ENCODE measurements around the gene GXYLT1.
"Not testable (repeated sequence)": the region's sequence is repeated elsewhere in the genome, so short reads cannot be mapped to it uniquely, and the experiment has no call there.

The GXYLT1 gene

DNA sequence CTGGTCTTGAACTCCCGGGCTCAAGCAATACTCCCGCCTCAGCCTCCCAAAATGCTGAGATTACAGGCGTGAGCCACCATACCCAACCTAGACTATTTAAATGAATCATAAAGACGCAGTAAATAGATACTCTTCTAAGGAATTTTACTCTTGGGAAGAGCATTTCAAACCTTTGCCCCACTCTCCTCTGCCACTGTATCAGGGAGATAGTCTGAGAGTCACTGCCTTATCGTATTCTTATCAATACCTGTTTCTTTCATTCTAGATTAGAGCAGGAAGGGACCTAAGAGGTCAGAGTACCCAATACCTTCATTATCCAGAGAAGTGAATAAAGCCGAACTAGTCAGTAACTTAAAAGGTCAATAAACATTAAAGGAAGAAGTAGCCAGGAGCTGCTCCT lies 15.8 kb downstream of the GXYLT1 start:
- Histone ChIP-seq H3K27me3 (no peaks in the 10 kb centered on the region), H3K9ac (no peak overlapping the region), H3K36me3 (peaks cover 7% of the 10 kb centered on the region; the same call in 1 of the 2 replicates), H3K4me2 (no peak overlapping the region), H3K9me3 (no peaks in the 10 kb centered on the region), H4K20me1 (peaks cover 92% of the 10 kb centered on the region), H3K4me1 (peaks cover 12% of the 10 kb centered on the region), H3K4me3 (no peak overlapping the region), H3K27ac (no peak overlapping the region)
- TF ChIP-seq Cebpa-rat (IDR thresholded peaks at IDR 0.05), result no peak

DNA sequence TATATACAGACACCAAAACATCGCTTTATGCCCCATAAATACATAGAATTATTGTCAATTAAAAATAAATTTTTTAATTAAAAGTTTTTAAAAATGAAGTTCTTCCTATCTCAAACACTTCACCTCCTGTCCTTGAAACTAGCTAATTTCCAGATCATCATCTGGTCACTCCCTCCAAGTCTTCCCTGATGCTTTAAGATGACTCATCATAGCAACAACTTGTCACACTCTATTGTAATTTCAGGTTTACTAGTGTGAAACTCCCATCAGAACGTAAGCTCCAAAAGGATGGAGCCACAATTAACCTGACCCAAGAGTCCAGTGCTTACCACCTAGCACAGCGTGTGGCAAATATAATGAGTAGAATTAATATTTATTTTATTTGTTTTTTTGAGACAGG lies 16.3 kb downstream of the GXYLT1 start:
- H3K4me2 ChIP-seq, result no peak overlapping the region
- H3K9ac ChIP-seq, result no peak overlapping the region
- no peaks in the 10 kb centered on the region for H3K27me3 ChIP-seq
- no peak overlapping the region for H3K27ac ChIP-seq
- H4K20me1 ChIP-seq, result peaks cover 86% of the 10 kb centered on the region
- peaks cover 12% of the 10 kb centered on the region for H3K4me1 ChIP-seq
- TF ChIP-seq Cebpa-rat (IDR thresholded peaks at IDR 0.05), result no peak
- no peak overlapping the region for H3K4me3 ChIP-seq
- no peaks in the 10 kb centered on the region for H3K9me3 ChIP-seq
- H3K36me3 ChIP-seq, result peaks cover 5% of the 10 kb centered on the region; the same call in 1 of the 2 replicates

DNA sequence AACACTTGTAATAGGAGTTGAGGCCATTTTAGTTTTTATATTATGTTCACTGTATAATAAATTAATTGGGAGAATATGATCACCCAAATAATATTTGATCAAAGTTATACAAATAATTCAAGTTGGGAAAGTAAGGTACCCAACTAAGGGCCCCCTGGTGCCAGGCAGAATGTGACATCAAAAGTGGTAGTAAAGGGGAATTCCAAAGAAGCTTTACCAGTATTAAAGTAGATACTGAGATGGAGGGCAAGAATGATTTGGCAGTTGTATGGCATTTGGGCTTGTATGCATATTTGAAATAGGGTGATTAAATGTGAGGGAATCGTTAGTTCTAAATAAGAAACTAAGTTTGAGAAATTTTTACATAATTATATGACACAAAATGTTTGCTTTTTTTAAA lies 17.7 kb downstream of the GXYLT1 start:
- no peak overlapping the region for H3K4me3 ChIP-seq
- H3K4me2 ChIP-seq, result no peak overlapping the region
- H3K4me1 ChIP-seq, result peaks cover 12% of the 10 kb centered on the region
- peaks cover 6% of the 10 kb centered on the region for H3K36me3 ChIP-seq
- TF ChIP-seq Cebpa-rat (IDR thresholded peaks at IDR 0.05), result no peak
- H4K20me1 ChIP-seq, result peaks cover 72% of the 10 kb centered on the region
- no peak overlapping the region for H3K27ac ChIP-seq
- H3K27me3 ChIP-seq, result no peaks in the 10 kb centered on the region
- H3K9me3 ChIP-seq, result peaks cover 5% of the 10 kb centered on the region
- H3K9ac ChIP-seq, result no peak overlapping the region

DNA sequence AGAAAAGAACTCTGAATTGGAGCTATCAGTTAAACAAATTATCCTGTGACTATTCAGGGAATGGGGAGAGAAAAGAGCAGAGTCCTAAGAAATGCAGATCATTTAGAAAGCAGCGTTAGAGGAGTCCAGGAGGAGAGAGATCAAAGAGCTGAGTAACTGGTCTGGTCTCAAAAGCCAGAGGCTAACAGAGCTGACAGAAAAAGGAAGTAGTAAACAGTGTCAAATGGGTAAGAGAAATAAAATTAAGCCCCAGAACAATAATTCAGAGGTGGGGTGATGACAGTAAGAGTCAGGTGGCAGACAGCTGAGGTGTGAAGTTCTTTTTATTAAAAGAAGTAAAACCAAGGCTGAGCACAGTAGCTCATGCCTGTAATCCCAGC lies 19.3 kb downstream of the GXYLT1 start:
- H4K20me1 ChIP-seq, result peaks cover 57% of the 10 kb centered on the region
- H3K9me3 ChIP-seq, result peaks cover 10% of the 10 kb centered on the region
- H3K4me1 ChIP-seq, result peaks cover 12% of the 10 kb centered on the region
- H3K36me3 ChIP-seq, result peaks cover 13% of the 10 kb centered on the region
- no peaks in the 10 kb centered on the region for H3K27me3 ChIP-seq
- H3K4me3 ChIP-seq, result no peak overlapping the region
- TF ChIP-seq Cebpa-rat (IDR thresholded peaks at IDR 0.05), result no peak
- H3K27ac ChIP-seq, result no peak overlapping the region
- H3K9ac ChIP-seq, result peak overlapping the region; percentile 58; the same call in 1 of the 2 replicates
- H3K4me2 ChIP-seq, result peak overlapping the region; percentile 43

DNA sequence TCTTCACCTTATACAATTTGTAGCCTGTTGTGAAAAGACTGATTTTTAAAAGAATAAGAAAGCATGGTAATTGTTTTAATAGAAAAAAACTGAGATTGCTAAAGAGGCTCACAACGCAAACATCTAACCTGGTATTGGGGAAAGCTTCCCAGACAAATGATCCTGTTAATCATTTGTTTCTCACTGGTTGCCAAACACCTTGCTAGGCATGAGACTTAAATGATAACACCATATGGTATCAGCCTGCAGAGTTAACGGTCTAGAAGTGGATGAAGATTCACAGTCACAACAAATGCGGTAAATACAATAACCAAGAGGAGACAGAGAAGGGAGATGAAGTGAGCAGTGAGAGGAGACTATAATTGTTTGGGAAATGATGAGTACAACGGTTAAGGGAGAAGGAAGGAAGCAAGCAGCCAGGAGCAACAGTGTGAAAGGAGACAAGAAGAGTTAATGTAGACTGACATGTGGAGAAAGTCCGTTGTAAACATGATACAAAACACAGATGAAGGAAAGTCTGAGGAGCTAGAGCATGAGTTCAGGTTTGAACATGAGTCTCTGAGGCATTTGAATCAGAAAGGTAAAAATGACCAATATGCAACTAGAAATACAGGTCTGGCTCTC lies 19.8 kb downstream of the GXYLT1 start:
- Histone ChIP-seq H3K4me1 (peaks cover 12% of the 10 kb centered on the region), H3K4me3 (no peak overlapping the region), H3K9me3 (peaks cover 10% of the 10 kb centered on the region), H3K27me3 (no peaks in the 10 kb centered on the region), H3K4me2 (peak overlapping the region; percentile 43), H3K27ac (no peak overlapping the region), H3K36me3 (peaks cover 15% of the 10 kb centered on the region), H4K20me1 (peaks cover 52% of the 10 kb centered on the region), H3K9ac (peak overlapping the region; percentile 58)
- TF ChIP-seq Cebpa-rat (IDR thresholded peaks at IDR 0.05), result no peak

DNA sequence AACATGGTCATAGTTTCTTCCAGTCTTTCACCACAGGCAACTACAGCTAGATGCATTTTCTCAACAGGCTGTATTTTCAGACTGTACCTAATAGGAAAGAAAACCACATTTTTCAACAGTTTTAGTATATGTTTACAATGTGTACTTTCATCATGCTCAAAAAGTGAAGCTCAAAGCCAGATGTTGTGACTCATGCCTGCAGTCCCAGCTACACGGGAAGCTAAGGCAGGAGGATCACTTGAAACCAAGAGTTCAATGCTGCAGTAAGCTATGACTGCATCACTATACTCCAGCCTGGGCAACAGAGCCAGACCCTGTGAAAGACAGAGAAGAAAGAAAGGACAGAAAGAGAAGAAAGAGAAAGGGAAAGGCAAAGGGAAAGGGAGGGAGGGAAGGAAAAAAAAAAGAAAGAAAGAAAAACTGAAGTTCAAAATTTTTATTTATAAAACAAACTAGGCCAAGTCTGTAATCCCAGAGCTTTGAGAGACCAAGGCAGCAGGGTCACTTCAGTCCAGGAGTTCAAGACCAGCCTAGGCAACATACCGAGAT lies 25.5 kb downstream of the GXYLT1 start:
- TF ChIP-seq Cebpa-rat (IDR thresholded peaks at IDR 0.05), result no peak
- Histone ChIP-seq H3K4me2 (no peak overlapping the region), H3K27me3 (no peaks in the 10 kb centered on the region), H3K4me3 (no peak overlapping the region), H3K27ac (no peak overlapping the region), H3K9ac (no peak overlapping the region), H3K9me3 (peaks cover 23% of the 10 kb centered on the region), H3K4me1 (no peaks in the 10 kb centered on the region), H3K36me3 (peaks cover 36% of the 10 kb centered on the region), H4K20me1 (no peaks in the 10 kb centered on the region)

DNA sequence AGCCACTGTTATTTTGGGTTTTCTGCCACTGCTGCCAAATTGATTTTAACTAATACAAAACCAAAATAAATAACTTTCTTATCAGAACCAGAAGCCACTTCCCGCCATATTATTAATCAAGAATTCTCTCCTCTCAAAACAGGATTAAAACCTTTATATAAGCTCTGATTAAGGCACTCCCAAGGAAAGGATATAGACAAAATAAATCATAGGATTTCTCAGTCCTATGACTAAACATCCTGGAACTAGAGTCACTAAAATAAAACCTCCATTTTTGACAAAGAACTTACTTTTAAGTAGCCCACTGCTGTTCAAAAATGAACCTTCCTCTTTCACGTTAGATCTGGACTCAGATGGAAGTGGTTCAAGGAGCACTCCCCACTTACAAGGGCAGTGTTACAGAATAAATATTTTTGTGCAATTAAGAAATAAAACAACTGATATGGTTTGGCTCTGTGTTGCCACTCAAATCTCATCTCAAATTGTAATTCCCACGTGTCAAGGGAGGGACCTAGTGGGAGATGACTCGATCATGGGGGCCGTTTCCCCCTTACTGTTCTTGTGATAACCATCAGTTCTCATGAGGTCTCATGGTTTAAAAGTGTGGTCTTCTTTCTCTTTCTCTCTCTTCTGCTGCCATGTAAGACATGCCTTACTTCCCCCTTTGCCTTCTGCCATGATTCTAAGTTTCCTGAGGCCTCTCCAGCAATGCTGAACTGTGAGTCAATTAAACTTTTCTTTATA lies 26.4 kb downstream of the GXYLT1 start:
- Histone ChIP-seq H3K9ac (no peak overlapping the region), H3K4me3 (no peak overlapping the region), H3K4me2 (no peak overlapping the region), H3K4me1 (no peaks in the 10 kb centered on the region), H3K9me3 (peaks cover 27% of the 10 kb centered on the region), H3K27me3 (no peaks in the 10 kb centered on the region), H4K20me1 (no peaks in the 10 kb centered on the region), H3K27ac (no peak overlapping the region), H3K36me3 (peaks cover 39% of the 10 kb centered on the region)
- no peak for TF ChIP-seq Cebpa-rat (IDR thresholded peaks at IDR 0.05)

DNA sequence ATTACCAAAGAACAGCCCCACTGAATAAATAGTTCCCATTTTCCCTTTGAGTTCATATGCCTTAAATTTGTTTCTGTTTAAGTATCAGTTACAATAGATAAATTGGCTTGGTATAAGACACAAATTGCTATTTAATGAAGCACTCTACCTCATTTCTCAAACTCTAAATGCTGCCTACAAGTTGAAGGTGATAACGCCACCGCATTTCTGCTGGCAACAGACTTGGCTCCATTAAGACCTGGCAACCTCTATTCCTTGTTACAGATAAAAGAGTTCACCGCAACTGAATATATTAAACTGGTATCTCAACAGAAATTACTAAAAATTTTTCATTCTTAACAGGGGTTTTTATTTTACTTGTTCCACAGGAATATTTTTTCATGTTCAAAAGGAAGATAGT lies 35.6 kb downstream of the GXYLT1 start:
- Histone ChIP-seq H3K27ac (no peak overlapping the region), H3K36me3 (peaks cover 41% of the 10 kb centered on the region), H3K9me3 (peaks cover 19% of the 10 kb centered on the region), H4K20me1 (no peaks in the 10 kb centered on the region), H3K4me2 (no peak overlapping the region), H3K9ac (no peak overlapping the region), H3K4me1 (peaks cover 9% of the 10 kb centered on the region; the same call in 1 of the 2 replicates), H3K4me3 (no peak overlapping the region), H3K27me3 (no peaks in the 10 kb centered on the region)
- no peak for TF ChIP-seq Cebpa-rat (IDR thresholded peaks at IDR 0.05)

DNA sequence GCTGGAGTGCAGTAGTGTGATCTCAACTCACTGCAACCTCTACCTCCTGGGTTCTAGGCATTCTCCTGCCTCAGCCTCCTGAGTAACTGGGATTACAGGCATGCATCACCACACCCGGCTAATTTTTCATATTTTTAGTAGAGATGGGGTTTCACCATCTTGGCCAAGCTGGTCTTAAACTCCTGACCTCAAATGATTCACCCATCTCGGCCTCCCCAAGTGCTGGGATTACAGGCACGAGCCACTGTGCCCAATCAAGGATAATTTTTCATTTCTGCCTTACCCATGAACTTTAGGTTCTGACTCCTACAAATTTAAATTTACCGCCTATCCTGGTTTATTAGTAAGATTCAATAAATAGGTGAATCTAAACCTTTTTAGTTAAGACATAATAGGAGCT lies 37.9 kb downstream of the GXYLT1 start:
- H4K20me1 ChIP-seq, H3K27ac ChIP-seq, H3K9ac ChIP-seq, H3K27me3 ChIP-seq, H3K4me2 ChIP-seq, H3K9me3 ChIP-seq, H3K4me3 ChIP-seq, H3K4me1 ChIP-seq: not testable (repeated sequence)
- peaks cover 31% of the 10 kb centered on the region for H3K36me3 ChIP-seq

DNA sequence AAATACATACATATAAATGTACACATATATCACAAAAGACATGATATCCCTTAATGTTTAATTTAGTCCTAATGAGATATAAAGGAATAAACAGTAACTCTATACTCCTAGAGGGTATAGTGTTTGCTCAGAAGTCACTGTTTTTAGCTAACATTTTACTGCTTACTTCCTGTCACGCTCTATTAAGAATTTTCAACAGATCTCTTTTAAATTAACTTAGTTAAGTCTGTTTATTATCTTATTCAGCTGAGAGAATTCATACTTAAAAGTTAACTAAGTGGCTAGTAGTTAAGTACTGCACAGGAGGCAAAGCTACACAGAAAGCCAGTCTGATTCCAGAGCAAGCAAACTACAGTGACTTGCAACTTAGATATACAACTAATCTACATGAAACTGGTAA lies 39.9 kb downstream of the GXYLT1 start:
- H3K4me3 ChIP-seq, result no peak overlapping the region
- H3K9me3 ChIP-seq, result no peaks in the 10 kb centered on the region
- no peak for TF ChIP-seq Cebpa-rat (IDR thresholded peaks at IDR 0.05)
- no peak overlapping the region for H3K27ac ChIP-seq
- peaks cover 9% of the 10 kb centered on the region; the same call in 1 of the 2 replicates for H3K4me1 ChIP-seq
- no peaks in the 10 kb centered on the region for H3K27me3 ChIP-seq
- H3K36me3 ChIP-seq, result peaks cover 20% of the 10 kb centered on the region
- H3K9ac ChIP-seq, result no peak overlapping the region
- H4K20me1 ChIP-seq, result no peaks in the 10 kb centered on the region
- H3K4me2 ChIP-seq, result peak overlapping the region; percentile 3; the same call in 1 of the 2 replicates

All from BLaER1 (cell line).